WTC11 (cell line): ENCODE data around the gene DMXL1. TPM values are rescaled to one million over a fixed set of nuclear protein-coding genes. Genes with fewer than 3 reads are reported as not detected.

Experiments
- ATAC-seq: fragments of 200-7000 bp; cut with Tn5 transposase; 2 replicates; pipeline ENCODE4 v1.10.0; 2021; ENCODE audit warnings: mild to moderate bottlenecking, moderate library complexity
- CTCF ChIA-PET: fragments of 300-600 bp; sonication (Branson Sonifier 250); formaldehyde crosslinking; loops from one replicate; lab custom pipeline; 2021; ENCODE audit warnings: antibody characterized with exemption; lab: Charles Lee
- POLR2A ChIA-PET: fragments of 350-600 bp; sonication (Branson Sonifier 250); formaldehyde crosslinking; loops from one replicate; lab custom pipeline; 2021; ENCODE audit warnings: antibody characterized with exemption; lab: Charles Lee
- DNase-seq: peaks from one replicate; pipeline ENCODE4 v3.0.0; 2021; ENCODE audit warnings: low spot score
- H3K27ac Mint-ChIP-seq: 2 replicates; pipeline ENCODE4 v1.8.0; 2021; ENCODE audit warnings: mixed read lengths
- H3K27me3 Mint-ChIP-seq: 2 replicates; pipeline ENCODE4 v1.8.0; 2021; ENCODE audit warnings: low read depth, mild to moderate bottlenecking, moderate library complexity, mixed read lengths
- H3K36me3 Mint-ChIP-seq: 2 replicates; pipeline ENCODE4 v1.8.0; 2021; ENCODE audit warnings: mixed read lengths
- H3K4me1 Mint-ChIP-seq: 2 replicates; pipeline ENCODE4 v1.8.0; 2022; ENCODE audit warnings: mixed read lengths
- H3K4me3 Mint-ChIP-seq: 2 replicates; pipeline ENCODE4 v1.8.0; 2021; ENCODE audit warnings: mild to moderate bottlenecking, moderate library complexity, mixed read lengths
- H3K9me3 Mint-ChIP-seq: 2 replicates; pipeline ENCODE4 v1.8.0; 2021; ENCODE audit warnings: mixed read lengths
- ATF6 ChIP-seq: sonication (generic); formaldehyde crosslinking; IDR thresholded peaks from 2 replicates; pipeline ENCODE4 v1.8.1; 2023; ENCODE audit warnings: mild to moderate bottlenecking, missing genetic modification reagents
- CREB1 ChIP-seq: sonication (generic); formaldehyde crosslinking; IDR thresholded peaks from 2 replicates; pipeline ENCODE4 v1.8.0; 2023; ENCODE audit warnings: mild to moderate bottlenecking, missing genetic modification reagents
- FOXP1 ChIP-seq: sonication (generic); formaldehyde crosslinking; IDR thresholded peaks from 2 replicates; pipeline ENCODE4 v1.8.0; 2022; ENCODE audit warnings: missing genetic modification reagents, mild to moderate bottlenecking, moderate library complexity, borderline replicate concordance
- GRHL2 ChIP-seq: fragments of 250-450 bp; sonication (Bioruptor Pico); IDR thresholded peaks from 2 replicates; pipeline ENCODE4 v1.8.0; 2022; ENCODE audit warnings: mild to moderate bottlenecking, moderate library complexity; ENCODE audit not compliant: insufficient replicate concordance, severe bottlenecking
- HMGA2 ChIP-seq: fragments of 250-450 bp; sonication (Bioruptor Pico); IDR thresholded peaks from 2 replicates; pipeline ENCODE4 v1.4.0; 2021; ENCODE audit warnings: mild to moderate bottlenecking, moderate library complexity
- HMGXB4 ChIP-seq: sonication (generic); formaldehyde crosslinking; IDR thresholded peaks from 2 replicates; pipeline ENCODE4 v1.8.1; 2023; ENCODE audit warnings: mild to moderate bottlenecking, moderate library complexity, missing genetic modification reagents
- MXD4 ChIP-seq: fragments of 250-450 bp; sonication (Bioruptor Pico); IDR thresholded peaks from 2 replicates; pipeline ENCODE4 v1.8.0; 2021; ENCODE audit warnings: mild to moderate bottlenecking, moderate library complexity, borderline replicate concordance
- NFE2L1 ChIP-seq: sonication (generic); formaldehyde crosslinking; IDR thresholded peaks from 2 replicates; pipeline ENCODE4 v1.8.1; 2023; ENCODE audit warnings: missing genetic modification reagents
- NR3C1 ChIP-seq: sonication (generic); formaldehyde crosslinking; conservative IDR thresholded peaks from 2 replicates; pipeline ENCODE4 v1.8.1; 2023; ENCODE audit warnings: low read depth, mild to moderate bottlenecking, missing genetic modification reagents
- USF1 ChIP-seq: sonication (generic); formaldehyde crosslinking; IDR thresholded peaks from 2 replicates; pipeline ENCODE4 v1.8.0; 2022; ENCODE audit warnings: mild to moderate bottlenecking, missing genetic modification reagents
- ZNF219 ChIP-seq: sonication (generic); formaldehyde crosslinking; IDR thresholded peaks from 2 replicates; pipeline ENCODE4 v1.8.0; 2023; ENCODE audit warnings: missing genetic modification reagents, mild to moderate bottlenecking, borderline replicate concordance
- ZNF423 ChIP-seq: fragments of 250-450 bp; sonication (Bioruptor Pico); IDR thresholded peaks from 2 replicates; pipeline ENCODE4 v2.1.2; 2022; ENCODE audit warnings: mild to moderate bottlenecking, moderate library complexity
- total RNA-seq: library from RNA; stranded (reverse); gene quantifications from 3 replicates; pipeline ENCODE4 v1.2.3, GENCODE V29; 2021
- TF ChIP-seq, protein P1 (sequence below): fragments of 250-450 bp; sonication (Bioruptor Pico); IDR thresholded peaks from 2 replicates; pipeline ENCODE4 v1.9.0; 2021; ENCODE audit warnings: mild to moderate bottlenecking
- TF ChIP-seq, protein P2 (sequence below): sonication (generic); formaldehyde crosslinking; IDR thresholded peaks from 2 replicates; pipeline ENCODE4 v1.8.1; 2022; ENCODE audit warnings: low read depth, missing genetic modification reagents, borderline replicate concordance
- TF ChIP-seq, protein P3 (sequence below): fragments of 250-450 bp; sonication (Bioruptor Pico); IDR thresholded peaks from 2 replicates; pipeline ENCODE4 v1.9.0; 2021; ENCODE audit warnings: mild to moderate bottlenecking
- TF ChIP-seq, protein P4 (sequence below): sonication (generic); formaldehyde crosslinking; IDR thresholded peaks from 2 replicates; pipeline ENCODE4 v1.8.0; 2022; ENCODE audit warnings: mild to moderate bottlenecking, missing genetic modification reagents
- TF ChIP-seq, protein P5 (sequence below): sonication (generic); formaldehyde crosslinking; IDR thresholded peaks from 2 replicates; pipeline ENCODE4 v1.8.0; 2023; ENCODE audit warnings: mild to moderate bottlenecking, missing genetic modification reagents
- TF ChIP-seq, protein P6 (sequence below): sonication (generic); formaldehyde crosslinking; IDR thresholded peaks from 2 replicates; pipeline ENCODE4 v1.8.1; 2022; ENCODE audit warnings: missing genetic modification reagents, borderline replicate concordance

The DMXL1 gene
- total RNA-seq, 1 experiment from 2014 or later = 43.7 TPM

DNA sequence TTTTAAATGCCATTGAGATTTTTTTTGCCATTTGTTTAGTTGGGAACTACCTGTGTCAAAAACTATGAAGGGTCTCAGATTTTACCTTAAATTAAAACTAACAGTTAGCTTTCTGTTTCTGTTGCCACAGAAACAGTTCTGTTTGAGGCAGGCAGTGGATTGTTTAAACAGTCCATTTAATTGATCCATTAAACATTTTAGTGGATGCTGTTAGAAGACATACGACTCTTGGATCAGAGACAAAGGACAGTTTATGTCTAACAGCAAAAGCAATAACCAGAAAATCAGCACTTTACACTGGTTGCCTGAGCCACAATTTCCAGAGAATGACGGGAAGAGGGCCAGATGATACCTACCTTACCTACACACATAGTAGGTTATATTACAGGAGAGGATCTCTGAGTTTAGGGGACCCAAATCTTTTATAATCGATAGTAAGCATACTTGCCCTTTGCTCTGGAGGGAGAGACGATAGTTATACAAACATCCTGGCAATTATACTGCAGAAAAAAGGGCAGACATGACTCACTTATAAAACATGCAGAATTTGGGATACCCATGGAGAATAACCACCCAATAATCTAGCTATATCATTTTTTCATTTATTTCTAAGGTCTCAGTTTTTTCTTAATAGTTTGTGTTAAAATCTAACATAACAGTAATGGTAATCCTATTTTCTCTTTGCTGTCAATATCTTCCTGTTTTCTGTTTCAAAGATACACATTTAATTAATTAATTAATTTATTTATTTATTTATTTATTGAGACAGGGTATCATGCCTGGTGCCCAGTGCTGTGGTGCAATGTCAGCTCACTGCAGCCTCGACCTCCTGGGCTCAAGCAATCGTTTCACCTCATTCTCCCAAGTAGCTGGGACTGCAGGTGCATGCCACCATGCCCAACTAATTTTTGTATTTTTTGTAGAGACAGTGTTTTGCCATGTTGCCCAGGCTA, 148.2 kb downstream of the DMXL1 start:
- CTCF ChIA-PET = interaction anchor here (1.9 kb wide), 1 partner anchor 192 kb away, joined by 4 read pairs; no protein-coding TSS in a partner anchor
- no peak for ATAC-seq

More for the DNA sequence above, 148.2 kb downstream of the DMXL1 start:
- no peak for DNase-seq
- no peak overlapping the region for H3K4me3 Mint-ChIP-seq
- H3K27ac Mint-ChIP-seq = no peak overlapping the region
- H3K9me3 Mint-ChIP-seq = no peaks in the 10 kb centered on the region
- H3K36me3 Mint-ChIP-seq = peaks cover 3% of the 10 kb centered on the region
- POLR2A ChIA-PET = no interaction called here
- TF ChIP-seq USF1 (CRISPR knock-in tag) (no peak), GRHL2 (CRISPR knock-in tag) (no peak), MXD4 (CRISPR knock-in tag) (no peak), HMGXB4 (CRISPR knock-in tag) (no peak), HMGA2 (CRISPR knock-in tag) (no peak), FOXP1 (no peak), ZNF219 (CRISPR knock-in tag) (no peak), NR3C1 (CRISPR knock-in tag) (no peak), NFE2L1 (CRISPR knock-in tag) (no peak), ZNF423 (CRISPR knock-in tag) (no peak), ATF6 (CRISPR knock-in tag) (no peak), CREB1 (CRISPR knock-in tag) (no peak)
- TF ChIP-seq, protein P1, sequence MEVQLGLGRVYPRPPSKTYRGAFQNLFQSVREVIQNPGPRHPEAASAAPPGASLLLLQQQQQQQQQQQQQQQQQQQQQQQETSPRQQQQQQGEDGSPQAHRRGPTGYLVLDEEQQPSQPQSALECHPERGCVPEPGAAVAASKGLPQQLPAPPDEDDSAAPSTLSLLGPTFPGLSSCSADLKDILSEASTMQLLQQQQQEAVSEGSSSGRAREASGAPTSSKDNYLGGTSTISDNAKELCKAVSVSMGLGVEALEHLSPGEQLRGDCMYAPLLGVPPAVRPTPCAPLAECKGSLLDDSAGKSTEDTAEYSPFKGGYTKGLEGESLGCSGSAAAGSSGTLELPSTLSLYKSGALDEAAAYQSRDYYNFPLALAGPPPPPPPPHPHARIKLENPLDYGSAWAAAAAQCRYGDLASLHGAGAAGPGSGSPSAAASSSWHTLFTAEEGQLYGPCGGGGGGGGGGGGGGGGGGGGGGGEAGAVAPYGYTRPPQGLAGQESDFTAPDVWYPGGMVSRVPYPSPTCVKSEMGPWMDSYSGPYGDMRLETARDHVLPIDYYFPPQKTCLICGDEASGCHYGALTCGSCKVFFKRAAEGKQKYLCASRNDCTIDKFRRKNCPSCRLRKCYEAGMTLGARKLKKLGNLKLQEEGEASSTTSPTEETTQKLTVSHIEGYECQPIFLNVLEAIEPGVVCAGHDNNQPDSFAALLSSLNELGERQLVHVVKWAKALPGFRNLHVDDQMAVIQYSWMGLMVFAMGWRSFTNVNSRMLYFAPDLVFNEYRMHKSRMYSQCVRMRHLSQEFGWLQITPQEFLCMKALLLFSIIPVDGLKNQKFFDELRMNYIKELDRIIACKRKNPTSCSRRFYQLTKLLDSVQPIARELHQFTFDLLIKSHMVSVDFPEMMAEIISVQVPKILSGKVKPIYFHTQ (CRISPR knock-in tag) = no peak
- TF ChIP-seq, protein P2, sequence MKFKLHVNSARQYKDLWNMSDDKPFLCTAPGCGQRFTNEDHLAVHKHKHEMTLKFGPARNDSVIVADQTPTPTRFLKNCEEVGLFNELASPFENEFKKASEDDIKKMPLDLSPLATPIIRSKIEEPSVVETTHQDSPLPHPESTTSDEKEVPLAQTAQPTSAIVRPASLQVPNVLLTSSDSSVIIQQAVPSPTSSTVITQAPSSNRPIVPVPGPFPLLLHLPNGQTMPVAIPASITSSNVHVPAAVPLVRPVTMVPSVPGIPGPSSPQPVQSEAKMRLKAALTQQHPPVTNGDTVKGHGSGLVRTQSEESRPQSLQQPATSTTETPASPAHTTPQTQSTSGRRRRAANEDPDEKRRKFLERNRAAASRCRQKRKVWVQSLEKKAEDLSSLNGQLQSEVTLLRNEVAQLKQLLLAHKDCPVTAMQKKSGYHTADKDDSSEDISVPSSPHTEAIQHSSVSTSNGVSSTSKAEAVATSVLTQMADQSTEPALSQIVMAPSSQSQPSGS (CRISPR knock-in tag) = no peak
- TF ChIP-seq, protein P3, sequence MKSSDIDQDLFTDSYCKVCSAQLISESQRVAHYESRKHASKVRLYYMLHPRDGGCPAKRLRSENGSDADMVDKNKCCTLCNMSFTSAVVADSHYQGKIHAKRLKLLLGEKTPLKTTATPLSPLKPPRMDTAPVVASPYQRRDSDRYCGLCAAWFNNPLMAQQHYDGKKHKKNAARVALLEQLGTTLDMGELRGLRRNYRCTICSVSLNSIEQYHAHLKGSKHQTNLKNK = no peak
- TF ChIP-seq, protein P4, sequence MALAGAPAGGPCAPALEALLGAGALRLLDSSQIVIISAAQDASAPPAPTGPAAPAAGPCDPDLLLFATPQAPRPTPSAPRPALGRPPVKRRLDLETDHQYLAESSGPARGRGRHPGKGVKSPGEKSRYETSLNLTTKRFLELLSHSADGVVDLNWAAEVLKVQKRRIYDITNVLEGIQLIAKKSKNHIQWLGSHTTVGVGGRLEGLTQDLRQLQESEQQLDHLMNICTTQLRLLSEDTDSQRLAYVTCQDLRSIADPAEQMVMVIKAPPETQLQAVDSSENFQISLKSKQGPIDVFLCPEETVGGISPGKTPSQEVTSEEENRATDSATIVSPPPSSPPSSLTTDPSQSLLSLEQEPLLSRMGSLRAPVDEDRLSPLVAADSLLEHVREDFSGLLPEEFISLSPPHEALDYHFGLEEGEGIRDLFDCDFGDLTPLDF (CRISPR knock-in tag) = no peak
- TF ChIP-seq, protein P5, sequence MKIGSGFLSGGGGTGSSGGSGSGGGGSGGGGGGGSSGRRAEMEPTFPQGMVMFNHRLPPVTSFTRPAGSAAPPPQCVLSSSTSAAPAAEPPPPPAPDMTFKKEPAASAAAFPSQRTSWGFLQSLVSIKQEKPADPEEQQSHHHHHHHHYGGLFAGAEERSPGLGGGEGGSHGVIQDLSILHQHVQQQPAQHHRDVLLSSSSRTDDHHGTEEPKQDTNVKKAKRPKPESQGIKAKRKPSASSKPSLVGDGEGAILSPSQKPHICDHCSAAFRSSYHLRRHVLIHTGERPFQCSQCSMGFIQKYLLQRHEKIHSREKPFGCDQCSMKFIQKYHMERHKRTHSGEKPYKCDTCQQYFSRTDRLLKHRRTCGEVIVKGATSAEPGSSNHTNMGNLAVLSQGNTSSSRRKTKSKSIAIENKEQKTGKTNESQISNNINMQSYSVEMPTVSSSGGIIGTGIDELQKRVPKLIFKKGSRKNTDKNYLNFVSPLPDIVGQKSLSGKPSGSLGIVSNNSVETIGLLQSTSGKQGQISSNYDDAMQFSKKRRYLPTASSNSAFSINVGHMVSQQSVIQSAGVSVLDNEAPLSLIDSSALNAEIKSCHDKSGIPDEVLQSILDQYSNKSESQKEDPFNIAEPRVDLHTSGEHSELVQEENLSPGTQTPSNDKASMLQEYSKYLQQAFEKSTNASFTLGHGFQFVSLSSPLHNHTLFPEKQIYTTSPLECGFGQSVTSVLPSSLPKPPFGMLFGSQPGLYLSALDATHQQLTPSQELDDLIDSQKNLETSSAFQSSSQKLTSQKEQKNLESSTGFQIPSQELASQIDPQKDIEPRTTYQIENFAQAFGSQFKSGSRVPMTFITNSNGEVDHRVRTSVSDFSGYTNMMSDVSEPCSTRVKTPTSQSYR (CRISPR knock-in tag) = no peak
- TF ChIP-seq, protein P6, sequence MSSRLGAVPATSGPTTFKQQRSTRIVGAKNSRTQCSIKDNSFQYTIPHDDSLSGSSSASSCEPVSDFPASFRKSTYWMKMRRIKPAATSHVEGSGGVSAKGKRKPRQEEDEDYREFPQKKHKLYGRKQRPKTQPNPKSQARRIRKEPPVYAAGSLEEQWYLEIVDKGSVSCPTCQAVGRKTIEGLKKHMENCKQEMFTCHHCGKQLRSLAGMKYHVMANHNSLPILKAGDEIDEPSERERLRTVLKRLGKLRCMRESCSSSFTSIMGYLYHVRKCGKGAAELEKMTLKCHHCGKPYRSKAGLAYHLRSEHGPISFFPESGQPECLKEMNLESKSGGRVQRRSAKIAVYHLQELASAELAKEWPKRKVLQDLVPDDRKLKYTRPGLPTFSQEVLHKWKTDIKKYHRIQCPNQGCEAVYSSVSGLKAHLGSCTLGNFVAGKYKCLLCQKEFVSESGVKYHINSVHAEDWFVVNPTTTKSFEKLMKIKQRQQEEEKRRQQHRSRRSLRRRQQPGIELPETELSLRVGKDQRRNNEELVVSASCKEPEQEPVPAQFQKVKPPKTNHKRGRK (CRISPR knock-in tag) = no peak
- no peaks in the 10 kb centered on the region for H3K4me1 Mint-ChIP-seq
- no peaks in the 10 kb centered on the region for H3K27me3 Mint-ChIP-seq
